Measurements from ENCODE around the gene KRT17. TPM values are rescaled to one million over a fixed set of nuclear protein-coding genes. Genes with fewer than 3 reads are reported as not detected.
"Not testable (repeated sequence)": the region's sequence is repeated elsewhere in the genome, so short reads cannot be mapped to it uniquely, and the experiment has no call there.

Gene KRT17
- total RNA-seq, 2 donors from 2014 or later: not detected

GRCh38 chr17:41593306-41593981 is 30.9 kb downstream of the KRT17 start:
- peaks cover 0 to 5% of the 10 kb centered on the region in 2 donors for H3K4me1 Mint-ChIP-seq (ENCODE audit: low read depth in 2 of 2)
- no peak overlapping the region for H3K4me3 Mint-ChIP-seq

DNA sequence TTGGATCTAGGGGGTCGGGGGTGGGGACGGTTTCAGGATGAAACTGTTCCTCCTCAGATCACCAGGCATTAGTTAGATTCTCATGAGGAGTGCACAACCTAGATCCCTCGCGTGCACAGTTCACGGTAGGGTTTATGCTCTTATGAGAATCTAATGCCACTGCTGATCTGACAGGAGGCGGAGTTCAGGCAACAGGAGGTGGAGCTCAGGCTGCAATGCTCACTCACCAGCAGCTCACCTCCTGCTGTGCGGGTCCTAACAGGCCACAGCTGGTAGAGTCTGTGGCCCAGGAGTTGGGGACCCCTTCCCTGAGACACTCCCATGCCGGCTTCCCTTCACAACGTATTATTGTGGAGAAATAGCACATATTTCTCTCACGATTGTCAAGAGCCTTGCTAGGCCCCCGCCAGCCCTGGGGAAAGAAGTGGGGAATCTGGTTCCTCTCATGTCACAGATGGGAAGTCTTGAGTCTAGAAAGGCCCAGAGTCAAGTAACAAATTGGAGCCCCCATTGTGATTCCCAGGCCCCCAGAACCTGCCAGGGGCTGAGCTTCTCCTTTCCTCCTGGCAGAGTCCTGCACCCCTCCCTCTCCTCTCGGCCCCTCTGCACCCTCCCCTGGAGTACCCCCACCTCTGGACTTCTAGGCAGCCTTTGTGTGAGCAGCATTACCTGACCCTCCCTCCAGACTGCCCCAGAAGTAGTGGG is 31.6 kb downstream of the KRT17 start:
- no peak for DNase-seq (ENCODE audit: low spot score)
- H3K36me3 Mint-ChIP-seq: no peaks in the 10 kb centered on the region

More at GRCh38 chr17:41593306-41593981, 30.9 kb downstream of the KRT17 start:
- no peak overlapping the region for H3K27ac Mint-ChIP-seq
- DNase-seq (ENCODE audit: low spot score): no peak
- no peaks in the 10 kb centered on the region for H3K9me3 Mint-ChIP-seq
- ATAC-seq: no peak
- H3K36me3 Mint-ChIP-seq: no peaks in the 10 kb centered on the region
- H3K27me3 Mint-ChIP-seq: peaks cover 14 to 31% of the 10 kb centered on the region in 2 donors

DNA sequence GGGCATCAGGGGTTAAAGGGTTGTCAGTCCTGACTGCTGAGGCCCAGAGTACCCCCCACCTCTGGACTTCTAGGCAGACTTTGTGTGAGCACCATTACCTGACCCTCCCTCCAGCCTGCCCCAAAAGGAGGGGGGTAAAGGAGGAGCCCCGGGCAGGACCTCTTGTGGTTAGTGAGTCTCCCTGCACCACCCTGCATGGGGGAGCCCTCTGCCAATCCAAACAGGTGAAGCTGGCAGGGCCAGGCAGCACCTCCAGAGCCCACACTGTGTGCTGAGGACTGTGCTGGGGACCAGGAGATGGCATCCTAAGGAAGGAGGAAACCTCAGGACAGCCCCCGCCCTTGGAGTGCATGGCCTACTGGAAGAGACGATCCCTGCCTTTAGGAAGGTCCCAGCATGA is 35.1 kb downstream of the KRT17 start:
- DNase-seq (ENCODE audit: low spot score): no peak
- H3K4me1 Mint-ChIP-seq (ENCODE audit: low read depth in 2 of 2): no peaks in the 10 kb centered on the region
- no peak overlapping the region for H3K27ac Mint-ChIP-seq
- H3K36me3 Mint-ChIP-seq: no peaks in the 10 kb centered on the region
- no peak for ATAC-seq
- peaks cover 4 to 22% of the 10 kb centered on the region in 2 donors for H3K27me3 Mint-ChIP-seq
- no peak overlapping the region for H3K4me3 Mint-ChIP-seq
- no peaks in the 10 kb centered on the region for H3K9me3 Mint-ChIP-seq

More for the DNA sequence above, 31.6 kb downstream of the KRT17 start:
- no peaks in the 10 kb centered on the region for H3K9me3 Mint-ChIP-seq
- no peak overlapping the region for H3K27ac Mint-ChIP-seq
- H3K27me3 Mint-ChIP-seq: peaks cover 14 to 31% of the 10 kb centered on the region in 2 donors
- H3K4me3 Mint-ChIP-seq: no peak overlapping the region
- peaks cover 0 to 4% of the 10 kb centered on the region in 2 donors for H3K4me1 Mint-ChIP-seq (ENCODE audit: low read depth in 2 of 2)
- ATAC-seq: no peak

- H3K9me3 Mint-ChIP-seq: no peaks in the 10 kb centered on the region
- H3K4me1 Mint-ChIP-seq (ENCODE audit: low read depth in 2 of 2): no peaks in the 10 kb centered on the region
- ATAC-seq (no peak), DNase-seq (ENCODE audit: low spot score) (no peak)
- no peak overlapping the region for H3K4me3 Mint-ChIP-seq
- H3K36me3 Mint-ChIP-seq: no peaks in the 10 kb centered on the region
- H3K27me3 Mint-ChIP-seq: peaks cover 5 to 21% of the 10 kb centered on the region in 2 donors
- H3K27ac Mint-ChIP-seq: no peak overlapping the region
Measured at GRCh38 chr17:41588126-41588810, 36.1 kb downstream of the KRT17 start.

- DNase-seq (ENCODE audit: low spot score) (no peak), ATAC-seq (no peak)
- Mint-ChIP-seq H3K27ac (no peak within 1 kb of the TSS), H3K27me3 (peaks cover 9 to 20% of the 10 kb centered on the region in 2 donors), H3K4me1 (ENCODE audit: low read depth in 2 of 2) (no peaks in the 10 kb centered on the region), H3K9me3 (no peaks in the 10 kb centered on the region), H3K36me3 (no peaks in the 10 kb centered on the region), H3K4me3 (no peak within 1 kb of the TSS)
Measured at GRCh38 chr17:41586863-41587495, 37.4 kb downstream of the KRT17 start, which contains the start of gene KRT14. TSS of gene KRT14 (minus strand) at chr17:41586895. CDS start at chr17:41586834, 61 bp downstream.

GRCh38 chr17:41585301-41586056 is 38.9 kb downstream of the KRT17 start:
- H3K36me3 Mint-ChIP-seq: no peaks in the 10 kb centered on the region
- DNase-seq (ENCODE audit: low spot score) (no peak), ATAC-seq (no peak)
- H3K4me3 Mint-ChIP-seq: no peak overlapping the region
- H3K4me1 Mint-ChIP-seq (ENCODE audit: low read depth in 2 of 2): no peaks in the 10 kb centered on the region
- peaks cover 20 to 22% of the 10 kb centered on the region in 2 donors for H3K27me3 Mint-ChIP-seq
- no peaks in the 10 kb centered on the region for H3K9me3 Mint-ChIP-seq
- H3K27ac Mint-ChIP-seq: no peak overlapping the region

GRCh38 chr17:41584331-41584927 is 39.9 kb downstream of the KRT17 start:
- H3K4me3 Mint-ChIP-seq; ATAC-seq; H3K4me1 Mint-ChIP-seq (ENCODE audit: low read depth in 2 of 2); DNase-seq (ENCODE audit: low spot score); H3K9me3 Mint-ChIP-seq; H3K27ac Mint-ChIP-seq; H3K36me3 Mint-ChIP-seq: not testable (repeated sequence)
- peaks cover 11 to 23% of the 10 kb centered on the region in 2 donors for H3K27me3 Mint-ChIP-seq

GRCh38 chr17:41583137-41584127 is 40.9 kb downstream of the KRT17 start:
- no peak for ATAC-seq

DNA sequence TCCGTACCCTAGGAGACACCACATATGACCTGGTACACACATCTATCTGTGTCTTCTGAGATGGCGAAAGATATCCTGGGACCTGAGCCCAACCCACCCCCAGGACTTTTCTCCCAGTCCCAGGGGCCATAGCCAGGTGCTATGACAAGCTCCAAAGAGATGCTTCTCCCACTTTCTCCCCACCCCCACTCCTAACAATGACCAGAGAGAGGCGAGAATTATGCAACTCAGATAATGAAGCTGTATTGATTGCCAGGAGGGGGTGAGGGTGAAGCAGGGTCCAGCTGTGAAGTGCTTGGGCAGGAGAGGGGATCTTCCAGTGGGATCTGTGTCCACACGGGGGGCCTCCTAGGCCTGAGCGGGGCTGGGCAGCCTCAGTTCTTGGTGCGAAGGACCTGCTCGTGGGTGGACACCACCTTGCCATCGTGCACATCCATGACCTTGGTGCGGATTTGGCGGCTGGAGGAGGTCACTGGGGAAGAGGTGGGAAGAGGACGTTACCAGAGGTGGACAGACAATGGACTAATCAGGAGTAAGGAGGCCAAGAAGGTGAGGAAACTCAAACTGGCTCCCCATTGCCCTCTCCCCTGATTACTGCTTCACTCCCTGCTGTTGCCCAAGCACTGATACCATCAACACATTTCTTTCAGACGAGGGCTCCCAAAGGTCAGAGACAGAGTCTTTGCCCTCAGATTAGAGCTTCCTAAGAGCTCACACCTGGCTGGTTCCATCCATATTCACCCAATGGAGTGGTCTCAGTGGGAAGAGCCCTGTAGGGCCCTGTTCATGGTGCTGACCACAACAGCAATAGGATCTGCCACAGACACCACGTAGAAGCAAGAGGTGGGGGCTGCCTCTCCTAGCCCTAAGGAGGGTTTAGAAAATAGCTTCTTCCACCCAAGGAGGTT is 42.1 kb downstream of the KRT17 start:
- peaks cover 20 to 30% of the 10 kb centered on the region in 2 donors for H3K27me3 Mint-ChIP-seq

More at GRCh38 chr17:41583137-41584127, 40.9 kb downstream of the KRT17 start:
- Mint-ChIP-seq H3K27ac (no peak overlapping the region), H3K4me3 (no peak overlapping the region), H3K4me1 (ENCODE audit: low read depth in 2 of 2) (no peaks in the 10 kb centered on the region), H3K9me3 (no peaks in the 10 kb centered on the region), H3K36me3 (no peaks in the 10 kb centered on the region), H3K27me3 (peaks cover 14 to 27% of the 10 kb centered on the region in 2 donors)
- no peak for DNase-seq (ENCODE audit: low spot score)

DNA sequence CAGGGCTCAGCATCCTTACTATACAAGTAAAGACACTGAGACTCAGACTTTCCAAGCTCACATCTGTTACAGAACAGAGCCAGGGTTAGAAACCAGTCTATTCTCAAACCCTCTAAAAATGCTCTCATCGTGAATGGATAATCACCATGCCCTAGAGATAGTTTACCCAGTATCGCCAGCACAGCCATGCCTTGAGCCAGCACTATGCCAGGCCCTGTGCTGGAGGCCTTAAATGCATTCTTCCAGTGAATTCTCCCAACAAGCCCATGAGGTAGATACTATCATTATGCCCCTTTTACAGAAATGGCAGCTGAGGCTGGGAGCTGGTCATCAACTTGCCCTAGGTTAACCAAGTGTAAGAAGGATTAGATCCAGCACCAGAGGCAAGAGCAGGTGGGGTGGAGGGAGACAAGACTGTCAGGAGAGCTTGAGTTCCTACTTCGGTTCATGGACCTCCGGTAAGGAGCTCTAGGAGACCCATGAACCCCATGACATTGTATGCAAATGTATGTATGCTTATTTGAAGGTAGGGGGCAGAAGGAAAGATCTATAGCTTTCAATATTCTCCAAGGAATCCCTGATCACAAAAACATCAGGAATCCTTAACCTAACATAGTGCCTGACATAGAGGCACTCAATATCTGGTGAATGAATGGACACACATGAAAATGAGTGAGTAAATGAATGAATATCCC is 42.9 kb downstream of the KRT17 start:
- Mint-ChIP-seq H3K4me1 (ENCODE audit: low read depth in 2 of 2) (no peaks in the 10 kb centered on the region), H3K4me3 (no peak overlapping the region), H3K9me3 (no peaks in the 10 kb centered on the region), H3K27me3 (peaks cover 24 to 36% of the 10 kb centered on the region in 2 donors), H3K36me3 (no peaks in the 10 kb centered on the region), H3K27ac (peak overlapping the region in 1 of 2 donors; percentile 16)
- DNase-seq (ENCODE audit: low spot score) (no peak), ATAC-seq (no peak)

More for the DNA sequence above, 42.1 kb downstream of the KRT17 start:
- not testable (repeated sequence) for H3K27ac Mint-ChIP-seq; H3K9me3 Mint-ChIP-seq; H3K36me3 Mint-ChIP-seq; H3K4me1 Mint-ChIP-seq (ENCODE audit: low read depth in 2 of 2); DNase-seq (ENCODE audit: low spot score); H3K4me3 Mint-ChIP-seq; ATAC-seq

Data from natural killer cell treated with Interleukin-12 subunit alpha and Interleukin-12 subunit beta and Interleukin-15 and Interleukin-18, amount 100 ng/mL, for 72 hours (primary cell).